SK-N-MC (cell line): ENCODE data around the gene FARSB.
"Not testable (repeated sequence)": the region's sequence is repeated elsewhere in the genome, so short reads cannot be mapped to it uniquely, and the experiment has no call there.

Source experiments
- DNase-seq: peaks from one replicate; pipeline ENCODE4 v3.0.0-alpha.2; 2011; ENCODE audit warnings: low read depth, low spot score
- H3K27ac ChIP-seq: fragments of 200-600 bp; sonication (generic); 2 replicates; pipeline ENCODE4 v1.5.1; 2016; ENCODE audit warnings: mixed run types
- H3K36me3 ChIP-seq: fragments of 200-600 bp; sonication (generic); 2 replicates; pipeline ENCODE4 v1.6.1; 2017; ENCODE audit warnings: antibody characterized with exemption, low read length, mixed read lengths; ENCODE audit not compliant: insufficient read depth
- H3K4me3 ChIP-seq: fragments of 200-600 bp; sonication (generic); 2 replicates; pipeline ENCODE4 v1.5.1; 2016
- H3K9ac ChIP-seq: fragments of 200-600 bp; sonication (generic); 2 replicates; pipeline ENCODE4 v1.8.0; 2017; ENCODE audit warnings: mixed run types, mixed read lengths; ENCODE audit not compliant: insufficient read length
- H3K9me3 ChIP-seq: fragments of 200-600 bp; sonication (generic); 2 replicates; pipeline ENCODE4 v1.6.1; 2017; ENCODE audit warnings: low read depth, mild to moderate bottlenecking, antibody characterized with exemption, low read length, moderate library complexity, mixed read lengths
- EZH2 ChIP-seq: fragments of 200-600 bp; sonication (generic); IDR thresholded peaks from one replicate; pipeline ENCODE4 v1.6.1; 2017; ENCODE audit warnings: antibody characterized with exemption
- FOXP2 ChIP-seq: optimal IDR thresholded peaks from 2 replicates; pipeline ENCODE3; 2011; ENCODE audit warnings: mild to moderate bottlenecking, moderate library complexity; ENCODE audit not compliant: insufficient read depth; ENCODE audit errors: extremely low read length, control extremely low read depth
- POLR2AphosphoS5 ChIP-seq: IDR thresholded peaks from 2 replicates; pipeline ENCODE4 v1.6.1; 2012; ENCODE audit warnings: mild to moderate bottlenecking, low read depth, low read length, borderline replicate concordance

The FARSB gene

DNA sequence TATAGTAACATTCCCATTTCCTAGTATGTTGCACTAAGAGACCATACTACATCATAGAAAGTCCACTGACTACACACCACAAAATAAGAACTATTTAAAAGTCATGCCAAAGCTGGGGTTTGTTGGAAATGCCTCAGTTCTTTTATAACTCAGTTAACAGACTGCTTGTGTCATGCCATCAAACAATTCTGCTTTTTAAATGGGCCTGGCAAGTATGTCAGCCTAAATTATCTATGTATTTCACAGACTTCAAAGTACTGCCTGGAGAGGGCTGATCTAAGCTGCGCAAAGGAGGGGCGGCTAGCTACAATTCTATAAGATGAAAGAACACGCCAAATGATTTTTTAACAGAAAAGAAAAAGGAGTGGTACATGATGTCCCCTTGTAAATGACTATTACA is 49.6 kb downstream of the FARSB start:
- H3K27ac ChIP-seq = peak overlapping the region; percentile 18; the same call in 1 of the 2 replicates
- no peak overlapping the region for H3K4me3 ChIP-seq
- DNase-seq = no peak
- no peak for TF ChIP-seq FOXP2
- no peak for TF ChIP-seq POLR2AphosphoS5
- TF ChIP-seq EZH2 = no peak
- peaks cover 51% of the 10 kb centered on the region for H3K36me3 ChIP-seq
- no peaks in the 10 kb centered on the region for H3K9me3 ChIP-seq
- no peak overlapping the region for H3K9ac ChIP-seq

DNA sequence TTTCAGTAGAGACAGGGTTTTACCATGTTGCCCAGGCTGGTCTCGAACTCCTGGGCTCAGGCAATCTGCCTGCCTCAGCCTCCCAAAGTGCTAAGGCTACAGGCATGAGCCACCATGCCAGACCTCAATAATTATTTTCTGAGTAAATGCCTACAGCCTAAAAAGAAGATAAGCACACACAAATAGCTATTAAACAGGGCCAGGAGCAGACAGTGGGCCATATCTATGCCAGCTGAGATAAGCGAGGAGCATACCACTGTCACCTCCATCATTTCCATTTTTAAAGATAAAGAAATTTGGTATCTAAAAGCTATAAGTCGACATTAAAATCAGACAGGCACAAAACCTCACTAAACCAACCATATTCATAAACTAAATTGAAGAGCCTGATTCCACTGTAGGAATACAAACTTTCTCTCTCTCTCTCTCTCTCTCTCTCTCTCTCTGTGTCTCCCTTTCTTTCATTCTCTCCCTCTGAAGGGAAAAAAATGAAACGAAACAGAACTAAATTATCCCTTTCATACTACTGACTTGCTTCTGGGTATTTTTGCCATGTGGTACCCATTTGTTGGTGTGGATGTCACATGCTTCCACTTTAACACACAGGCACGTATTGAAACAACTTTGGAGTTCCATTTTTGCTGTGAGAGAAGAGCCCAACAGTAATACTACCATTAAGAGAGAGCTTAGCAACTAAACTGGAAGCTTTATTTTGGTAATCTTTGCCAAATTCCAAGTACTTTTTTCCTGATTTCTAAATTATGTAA is 51.0 kb downstream of the FARSB start:
- Histone ChIP-seq H3K9me3 (no peaks in the 10 kb centered on the region), H3K36me3 (peaks cover 50% of the 10 kb centered on the region), H3K27ac (peak overlapping the region; percentile 75), H3K4me3 (no peak overlapping the region), H3K9ac (no peak overlapping the region)
- no peak for DNase-seq
- TF ChIP-seq FOXP2 = no peak
- no peak for TF ChIP-seq POLR2AphosphoS5
- no peak for TF ChIP-seq EZH2

GRCh38 chr2:222603501-222603900 is 52.4 kb downstream of the FARSB start:
- Histone ChIP-seq H3K9me3 (no peaks in the 10 kb centered on the region), H3K36me3 (peaks cover 50% of the 10 kb centered on the region), H3K4me3 (no peak overlapping the region), H3K27ac (no peak overlapping the region), H3K9ac (no peak overlapping the region)
- no peak for TF ChIP-seq FOXP2
- no peak for TF ChIP-seq EZH2
- no peak for TF ChIP-seq POLR2AphosphoS5
- no peak for DNase-seq

DNA sequence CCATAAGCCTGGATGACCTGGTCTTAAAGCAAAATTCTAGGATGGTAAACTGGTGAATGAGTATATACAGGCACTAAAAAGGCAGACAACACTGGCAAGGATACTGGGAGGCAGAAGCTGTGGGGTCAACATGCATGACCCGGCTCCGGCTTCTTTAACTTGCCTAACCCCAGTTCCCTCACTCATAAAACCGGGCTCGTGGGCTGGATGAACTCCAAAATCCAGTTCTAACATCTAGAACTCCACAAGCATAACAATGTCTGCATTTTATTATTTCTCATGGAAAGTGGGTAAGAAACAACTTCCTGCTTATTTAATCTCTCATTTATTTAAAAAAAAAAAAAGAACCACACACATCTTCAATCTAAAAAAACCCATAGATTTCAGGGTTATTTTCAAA is 57.3 kb downstream of the FARSB start:
- Histone ChIP-seq H3K4me3 (no peak overlapping the region), H3K9me3 (no peaks in the 10 kb centered on the region), H3K36me3 (peaks cover 74% of the 10 kb centered on the region), H3K27ac (peak overlapping the region; percentile 12; the same call in 1 of the 2 replicates), H3K9ac (no peak overlapping the region)
- no peak for DNase-seq
- TF ChIP-seq EZH2 = no peak
- TF ChIP-seq FOXP2 = no peak
- TF ChIP-seq POLR2AphosphoS5 = no peak

- DNase-seq = no peak
- no peaks in the 10 kb centered on the region for H3K9me3 ChIP-seq
- H3K27ac ChIP-seq = peak overlapping the region; percentile 29; the same call in 1 of the 2 replicates
- no peak overlapping the region for H3K4me3 ChIP-seq
- peaks cover 91% of the 10 kb centered on the region for H3K36me3 ChIP-seq
- H3K9ac ChIP-seq = no peak overlapping the region
- TF ChIP-seq FOXP2 (no peak), EZH2 (no peak), POLR2AphosphoS5 (no peak)
Observed at GRCh38 chr2:222595581-222595980, 60.3 kb downstream of the FARSB start.

DNA sequence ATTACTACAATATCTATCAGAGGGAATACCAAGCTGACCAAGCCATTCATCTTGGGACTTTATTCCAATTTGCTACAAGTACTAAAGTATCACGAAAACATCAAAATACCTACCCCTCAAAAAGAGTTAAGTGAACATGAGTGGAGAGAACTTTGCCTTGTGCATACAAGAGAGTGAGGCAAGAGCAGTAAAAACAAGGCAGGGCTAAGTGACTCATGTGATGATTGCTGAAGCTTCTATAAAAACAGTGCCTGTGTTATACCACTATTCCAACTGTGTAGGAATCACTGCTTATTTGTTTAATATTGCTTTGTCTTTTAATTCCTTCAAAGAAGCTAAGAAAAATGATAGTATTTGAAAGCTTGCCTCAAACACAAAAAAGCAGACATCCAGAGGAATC is 61.2 kb downstream of the FARSB start:
- DNase-seq = no peak
- Histone ChIP-seq H3K36me3 (peaks cover 89% of the 10 kb centered on the region), H3K9ac (no peak overlapping the region), H3K9me3 (no peaks in the 10 kb centered on the region), H3K4me3 (no peak overlapping the region), H3K27ac (no peak overlapping the region)
- no peak for TF ChIP-seq FOXP2

DNA sequence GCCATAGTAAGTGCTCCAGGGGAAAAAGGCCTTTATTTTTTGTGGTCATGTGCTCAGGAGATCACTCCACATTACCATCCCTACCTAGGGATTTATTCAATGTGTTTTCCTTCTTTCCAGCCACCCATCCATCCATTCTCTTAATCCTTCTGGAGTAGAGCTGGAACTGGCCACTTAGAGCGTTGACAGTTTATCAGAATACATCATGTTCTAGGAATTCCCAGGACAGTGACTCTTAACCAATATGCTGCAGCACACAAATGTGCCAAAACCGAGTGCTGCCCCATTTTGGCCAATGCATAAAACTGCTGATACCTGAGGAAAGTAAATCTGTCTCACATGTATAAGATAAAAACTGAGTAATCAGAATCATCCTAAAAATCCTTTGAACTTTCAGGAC is 63.7 kb downstream of the FARSB start:
- no peak for DNase-seq
- peak overlapping the region; percentile 68 for H3K27ac ChIP-seq
- H3K36me3 ChIP-seq = peaks cover 64% of the 10 kb centered on the region

DNA sequence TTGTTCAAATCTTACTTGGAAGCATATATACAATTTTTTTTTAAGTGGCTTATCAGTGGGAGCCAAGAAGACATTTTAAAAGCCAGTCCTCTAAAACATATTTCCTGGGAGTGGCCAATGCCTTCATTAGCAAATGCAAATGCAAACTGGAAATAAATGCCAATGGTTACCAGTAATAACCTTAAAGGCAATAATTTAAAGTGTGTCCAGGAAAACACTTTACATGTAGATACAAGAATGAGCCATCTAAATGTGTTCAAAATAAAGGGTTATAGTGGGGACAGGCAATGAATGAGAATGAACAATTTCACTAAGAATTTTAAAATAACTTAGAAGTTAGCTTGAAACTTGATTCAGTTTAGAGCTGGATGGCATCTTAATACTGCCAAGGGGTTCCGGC is 64.2 kb downstream of the FARSB start:
- no peak for DNase-seq
- no peak overlapping the region for H3K4me3 ChIP-seq
- H3K9me3 ChIP-seq = no peaks in the 10 kb centered on the region
- TF ChIP-seq EZH2 = no peak
- TF ChIP-seq POLR2AphosphoS5 = no peak
- no peak for TF ChIP-seq FOXP2
- peak overlapping the region; percentile 68 for H3K27ac ChIP-seq
- H3K9ac ChIP-seq = no peak overlapping the region
- peaks cover 59% of the 10 kb centered on the region for H3K36me3 ChIP-seq

More for the DNA sequence above, 63.7 kb downstream of the FARSB start:
- Histone ChIP-seq H3K9me3 (no peaks in the 10 kb centered on the region), H3K9ac (no peak overlapping the region), H3K4me3 (no peak overlapping the region)
- TF ChIP-seq EZH2 = no peak
- TF ChIP-seq POLR2AphosphoS5 = no peak
- TF ChIP-seq FOXP2 = no peak

DNA sequence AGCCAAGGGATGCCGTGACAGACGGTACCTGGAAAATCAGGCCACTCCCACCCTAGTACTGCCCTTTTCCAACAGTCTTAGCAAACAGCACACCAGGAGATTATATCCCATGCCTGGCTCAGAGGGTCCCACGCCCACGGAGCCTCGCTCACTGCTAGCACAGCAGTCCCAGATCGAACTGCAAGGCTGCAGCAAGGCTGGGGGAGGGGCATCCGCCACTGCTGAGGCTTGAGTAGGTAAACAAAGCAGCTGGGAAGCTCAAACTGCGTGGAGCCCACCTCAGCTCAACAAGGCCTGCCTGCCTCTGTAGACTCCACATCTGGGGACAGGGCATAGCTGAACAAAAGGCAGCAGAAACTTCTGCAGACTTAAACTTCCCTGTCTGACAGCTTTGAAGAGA is 71.3 kb downstream of the FARSB start:
- H3K4me3 ChIP-seq, H3K9me3 ChIP-seq, DNase-seq, H3K9ac ChIP-seq, H3K27ac ChIP-seq: not testable (repeated sequence)
- H3K36me3 ChIP-seq = peaks cover 42% of the 10 kb centered on the region

DNA sequence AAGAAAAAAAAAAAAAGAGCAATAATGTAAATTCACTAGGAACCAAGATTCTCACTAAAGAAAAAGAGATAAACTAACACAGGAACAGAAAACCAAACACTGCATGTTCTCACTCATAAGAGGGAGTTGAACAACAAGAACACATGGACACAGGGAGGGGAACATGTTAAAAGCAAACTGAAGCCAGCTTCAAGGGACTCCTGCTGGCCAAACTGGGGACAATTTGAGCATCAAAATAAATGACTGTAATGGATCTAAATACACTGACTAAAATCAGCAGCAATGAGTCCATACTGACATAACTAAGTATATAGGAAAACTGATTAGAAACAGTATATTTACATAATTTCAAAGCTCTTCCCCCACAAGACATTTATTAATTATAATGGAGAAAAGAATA is 73.0 kb downstream of the FARSB start:
- H3K36me3 ChIP-seq = peaks cover 53% of the 10 kb centered on the region
- H3K9ac ChIP-seq = no peak overlapping the region
- no peak overlapping the region for H3K27ac ChIP-seq
- no peaks in the 10 kb centered on the region for H3K9me3 ChIP-seq
- TF ChIP-seq POLR2AphosphoS5 = no peak
- TF ChIP-seq EZH2 = no peak
- no peak for TF ChIP-seq FOXP2
- H3K4me3 ChIP-seq = no peak overlapping the region
- DNase-seq = no peak
